IMR-90 (cell line): ENCODE data around the gene EGR2. TPM values are rescaled to one million over a fixed set of nuclear protein-coding genes. Genes with fewer than 3 reads are reported as not detected.

Experiments
- ATAC-seq: fragments of 200-7000 bp; cut with Tn5 transposase; 2 replicates; pipeline ENCODE4 v1.9.1; 2020; ENCODE audit warnings: low read depth, mild to moderate bottlenecking, moderate library complexity
- BruUV-seq: library from RNA; stranded (reverse); fragments of 400-500 nt; replicated peaks from 2 replicates; lab custom pipeline; 2021; lab: Mats Ljungman, UMichigan
- CTCF ChIA-PET: fragments of 300-600 bp; formaldehyde crosslinking; extraction: SDS; loops from one replicate; lab custom pipeline; 2021; ENCODE audit warnings: antibody characterized with exemption; lab: Yijun Ruan, JAX
- POLR2A ChIA-PET: fragments of 300-600 bp; sonication (Branson Sonifier 250); formaldehyde crosslinking; loops from one replicate; lab custom pipeline; 2022; ENCODE audit warnings: antibody characterized with exemption; ENCODE audit not compliant: unreplicated experiment; lab: Charles Lee
- DNase-seq: peaks from one replicate; pipeline ENCODE4 v3.0.0; 2013
- H2AFZ ChIP-seq: replicated peaks from 2 replicates; pipeline ENCODE3; 2013; ENCODE audit warnings: low read length, mild to moderate bottlenecking; ENCODE audit not compliant: poor library complexity
- H2AK5ac ChIP-seq: 2 replicates; pipeline ENCODE4 v1.6.1; 2013; ENCODE audit warnings: low read depth, low read length, inconsistent platforms
- H2AK9ac ChIP-seq: replicated peaks from 2 replicates; pipeline ENCODE3; 2013; ENCODE audit warnings: mild to moderate bottlenecking, low read depth, low read length, moderate library complexity; ENCODE audit not compliant: poor library complexity
- H2BK120ac ChIP-seq: 2 replicates; pipeline ENCODE4 v1.6.1; 2013; ENCODE audit warnings: low read depth, low read length, inconsistent platforms
- H2BK15ac ChIP-seq: 3 replicates; pipeline ENCODE4 v1.6.1; 2013; ENCODE audit warnings: low read depth, low read length, inconsistent platforms
- H2BK20ac ChIP-seq: 2 replicates; pipeline ENCODE4 v1.6.1; 2013; ENCODE audit warnings: low read depth, mild to moderate bottlenecking, inconsistent platforms, low read length, moderate library complexity
- H2BK5ac ChIP-seq: 2 replicates; pipeline ENCODE4 v1.6.1; 2013; ENCODE audit warnings: mild to moderate bottlenecking, low read depth, low read length, inconsistent platforms; ENCODE audit not compliant: poor library complexity, severe bottlenecking
- H3K14ac ChIP-seq: replicated peaks from 2 replicates; pipeline ENCODE4 v1.6.1; 2013; ENCODE audit warnings: low read depth, low read length, inconsistent platforms
- H3K18ac ChIP-seq: 2 replicates; pipeline ENCODE4 v1.6.1; 2013; ENCODE audit warnings: low read depth, low read length, control low read depth
- H3K23ac ChIP-seq: 2 replicates; pipeline ENCODE4 v1.6.1; 2013; ENCODE audit warnings: low read depth, low read length, inconsistent platforms
- H3K27ac ChIP-seq: 2 replicates; pipeline ENCODE4 v1.5.1; 2013; ENCODE audit warnings: mild to moderate bottlenecking, control low read depth, low read length; ENCODE audit not compliant: insufficient read depth
- H3K27me3 ChIP-seq: 2 replicates; pipeline ENCODE4 v1.6.1; 2013; ENCODE audit warnings: low read length; ENCODE audit not compliant: control insufficient read depth, insufficient read depth
- H3K36me3 ChIP-seq: 2 replicates; pipeline ENCODE4 v1.6.1; 2013; ENCODE audit warnings: low read length, mixed read lengths; ENCODE audit not compliant: control insufficient read depth, insufficient read depth
- H3K4ac ChIP-seq: 2 replicates; pipeline ENCODE4 v1.6.1; 2013; ENCODE audit warnings: low read depth, low read length, inconsistent platforms
- H3K4me1 ChIP-seq: 2 replicates; pipeline ENCODE4 v1.6.1; 2013; ENCODE audit warnings: low read length, mixed read lengths; ENCODE audit not compliant: control insufficient read depth, insufficient read depth
- H3K4me2 ChIP-seq: 2 replicates; pipeline ENCODE4 v1.6.1; 2013; ENCODE audit warnings: low read depth, mild to moderate bottlenecking, control low read depth, low read length, moderate library complexity
- H3K4me3 ChIP-seq: 2 replicates; pipeline ENCODE4 v1.5.1; 2013; ENCODE audit warnings: low read depth, mild to moderate bottlenecking, control low read depth, low read length, moderate library complexity; ENCODE audit not compliant: insufficient read depth
- H3K56ac ChIP-seq: 2 replicates; pipeline ENCODE4 v1.6.1; 2013; ENCODE audit warnings: low read length, inconsistent platforms; ENCODE audit not compliant: insufficient read depth; ENCODE audit errors: extremely low read depth
- H3K79me1 ChIP-seq, 2 experiments: 2 replicates each; pipeline ENCODE4 v1.6.1; 2013; ENCODE audit warnings: low read length in 2 of 2, inconsistent platforms in 1 of 2, low read depth in 1 of 2
- H3K9ac ChIP-seq: 2 replicates; pipeline ENCODE4 v1.6.1; 2013; ENCODE audit warnings: low read depth, low read length, control low read depth
- H3K9me1 ChIP-seq: 2 replicates; pipeline ENCODE4 v1.6.1; 2013; ENCODE audit warnings: low read length, inconsistent platforms; ENCODE audit not compliant: insufficient read depth
- H3K9me3 ChIP-seq: 2 replicates; pipeline ENCODE4 v1.6.1; 2013; ENCODE audit warnings: low read length; ENCODE audit not compliant: control insufficient read depth, insufficient read depth
- H4K20me1 ChIP-seq: 2 replicates; pipeline ENCODE4 v1.6.1; 2013; ENCODE audit warnings: low read length, inconsistent platforms; ENCODE audit not compliant: insufficient read depth
- H4K5ac ChIP-seq: 2 replicates; pipeline ENCODE4 v1.6.1; 2013; ENCODE audit warnings: mild to moderate bottlenecking, low read depth, low read length, control low read depth
- H4K8ac ChIP-seq, 2 experiments: 2 replicates each; pipeline ENCODE4 v1.6.1; 2013; ENCODE audit warnings: low read depth in 2 of 2, low read length in 2 of 2, control low read depth in 1 of 2, inconsistent platforms in 1 of 2
- H4K91ac ChIP-seq: 2 replicates; pipeline ENCODE4 v1.6.1; 2013; ENCODE audit warnings: low read depth, low read length, inconsistent platforms; ENCODE audit not compliant: insufficient read depth
- BHLHE40 ChIP-seq: fragments of 150-350 bp; IDR thresholded peaks from 2 replicates; pipeline ENCODE4 v1.6.1; 2016; ENCODE audit warnings: mild to moderate bottlenecking, low read depth, low read length
- CEBPB ChIP-seq: IDR thresholded peaks from 2 replicates; pipeline ENCODE4 v1.6.1; 2012; ENCODE audit warnings: low read depth, low read length, improper control_type of control experiment
- CHD1 ChIP-seq: IDR thresholded peaks from 2 replicates; pipeline ENCODE4 v1.6.1; 2012; ENCODE audit warnings: low read depth, low read length, improper control_type of control experiment
- FOS ChIP-seq: fragments of 150-350 bp; IDR thresholded peaks from 2 replicates; pipeline ENCODE4 v1.6.1; 2016; ENCODE audit warnings: low read depth, low read length
- MAFK ChIP-seq: IDR thresholded peaks from 2 replicates; pipeline ENCODE4 v1.6.1; 2012; ENCODE audit warnings: low read depth, low read length, improper control_type of control experiment
- MAZ ChIP-seq: IDR thresholded peaks from 2 replicates; pipeline ENCODE4 v1.6.1; 2012; ENCODE audit warnings: low read depth, mild to moderate bottlenecking, low read length, improper control_type of control experiment, moderate library complexity, borderline replicate concordance
- MXI1 ChIP-seq: IDR thresholded peaks from 2 replicates; pipeline ENCODE4 v1.6.1; 2012; ENCODE audit warnings: low read depth, mild to moderate bottlenecking, low read length, moderate library complexity, borderline replicate concordance
- NFE2L2 ChIP-seq: fragments of 150-350 bp; IDR thresholded peaks from 2 replicates; pipeline ENCODE4 v1.6.1; 2016; ENCODE audit warnings: low read depth, mild to moderate bottlenecking, low read length
- POLR2A ChIP-seq: IDR thresholded peaks from 2 replicates; pipeline ENCODE4 v1.6.1; 2012; ENCODE audit warnings: mild to moderate bottlenecking, low read depth, low read length
- RAD21 ChIP-seq: IDR thresholded peaks from 2 replicates; pipeline ENCODE4 v1.6.1; 2012; ENCODE audit warnings: low read length, improper control_type of control experiment
- RCOR1 ChIP-seq: IDR thresholded peaks from 2 replicates; pipeline ENCODE4 v1.6.1; 2012; ENCODE audit warnings: mild to moderate bottlenecking, low read length, improper control_type of control experiment; ENCODE audit not compliant: insufficient replicate concordance
- RFX5 ChIP-seq: IDR thresholded peaks from 2 replicates; pipeline ENCODE4 v1.8.0; 2012; ENCODE audit warnings: low read depth, mild to moderate bottlenecking, low read length, moderate library complexity
- SMC3 ChIP-seq: fragments of 150-350 bp; IDR thresholded peaks from 2 replicates; pipeline ENCODE4 v1.6.1; 2016; ENCODE audit warnings: low read depth, mild to moderate bottlenecking, antibody characterized with exemption, low read length, moderate library complexity
- WGBS, 2 experiments: methylation state at CpG; one replicate each; pipeline versions ENCODE4 v1.1.5 to v1.1.7; 2013; ENCODE audit warnings: missing lambda C conversion rate in 2 of 2; ENCODE audit not compliant: insufficient read length in 1 of 2; ENCODE audit errors: extremely low coverage in 2 of 2; 5-methylcytosine and 5-hydroxymethylcytosine counted together
- dilution Hi-C: fragments of 300-500 bp; cut with HindIII; formaldehyde crosslinking; loops from one replicate; pipeline ENCODE4 v1.14.3; 2018; ENCODE audit warnings: low sequenced_read_pairs; ENCODE audit not compliant: unreplicated experiment
- in situ Hi-C: fragments of 300-500 bp; cut with MboI; formaldehyde crosslinking; loops from 3 replicates; pipeline ENCODE4 v1.14.3; 2019; ENCODE audit warnings: low sequenced_read_pairs, inconsistent platforms, mixed read lengths
- intact Hi-C: fragments of 100-400 bp; cut with micrococcal nuclease; formaldehyde crosslinking; loops from 2 replicates; pipeline ENCODE4 v1.10.0; 2022
- polyA plus RNA-seq, 3 experiments: library from polyadenylated mRNA; depleted of rRNA; stranded (reverse); fragments of >200 nt; gene quantifications; 2 replicates each; pipeline ENCODE4 v1.2.3, GENCODE V29; 2012; ENCODE audit warnings: low replicate concordance in 1 of 3
- total RNA-seq: library from RNA; depleted of rRNA; stranded (reverse); fragments of >200 nt; gene quantifications from 2 replicates; pipeline ENCODE4 v1.2.3, GENCODE V29; 2012
- TF ChIP-seq, protein P1 (sequence below): fragments of 150-350 bp; IDR thresholded peaks from 2 replicates; pipeline ENCODE4 v1.6.1; 2016; ENCODE audit warnings: low read depth, mild to moderate bottlenecking, low read length, moderate library complexity, borderline replicate concordance
- TF ChIP-seq, protein P2 (sequence below): fragments of 150-350 bp; IDR thresholded peaks from 2 replicates; pipeline ENCODE4 v1.6.1; 2017; ENCODE audit warnings: mild to moderate bottlenecking, antibody characterized with exemption, low read length, low read depth
- TF ChIP-seq, protein P3 (sequence below): conservative IDR thresholded peaks from 2 replicates; pipeline ENCODE4 v1.5.1; 2012; ENCODE audit warnings: mild to moderate bottlenecking, low read depth, low read length, improper control_type of control experiment

The EGR2 gene
- total and polyA plus RNA-seq, 2 of the 4 experiments (the other 2 are of a cell fraction), result 0.36 to 1.2 TPM

DNA sequence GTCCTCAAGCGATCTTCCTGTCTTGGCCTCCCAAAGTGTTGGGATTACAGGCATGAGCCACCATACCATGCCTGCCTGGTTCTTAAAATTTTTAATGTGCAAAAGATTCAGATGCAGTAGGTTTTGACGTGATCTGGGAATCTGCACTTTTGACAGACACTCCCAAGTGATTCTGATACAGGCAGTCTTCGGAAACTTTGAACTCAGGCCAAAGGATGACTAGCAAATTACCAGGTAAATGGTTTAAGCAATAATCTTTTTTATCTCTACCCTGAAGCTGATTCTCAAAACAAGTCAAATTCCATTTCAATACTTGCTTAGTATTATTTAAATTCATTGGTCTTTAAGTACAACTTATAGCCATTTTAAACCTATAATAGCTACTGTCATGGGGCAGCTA, 14.3 kb downstream of the EGR2 start:
- ChIA-PET CTCF (no interaction called here), POLR2A (no interaction called here)
- no peak overlapping the region for H4K5ac ChIP-seq
- no TSS peak for BruUV-seq
- H3K9me1 ChIP-seq, result no peaks in the 10 kb centered on the region
- DNase-seq, result no peak
- H4K8ac ChIP-seq, result no peak overlapping the region
- H3K56ac ChIP-seq, result no peak overlapping the region
- peaks cover 8 to 21% of the 10 kb centered on the region in 2 experiments for H3K79me1 ChIP-seq
- no peak overlapping the region for H2AK9ac ChIP-seq
- in situ Hi-C loops (loop anchor here (25.0 kb wide), 2 partner anchors 540 to 765 kb away; partner anchors contain the start of gene RTKN2), intact Hi-C loops (loop anchor here (5.0 to 10.0 kb wide), 2 partner anchors 355 to 757 kb away; no protein-coding TSS in a partner anchor), dilution Hi-C loops (no loop called here)
- 100% methylated on average over 2 of the region's 3 CpGs; no CpG with 5 or more reads in 1 of the 2 experiments for WGBS, 2 experiments
- peaks cover 15% of the 10 kb centered on the region for H4K20me1 ChIP-seq
- no peak overlapping the region for H4K91ac ChIP-seq
- no peaks in the 10 kb centered on the region for H3K9me3 ChIP-seq
- ATAC-seq, result no peak
- no peak overlapping the region for H3K4me2 ChIP-seq
- H3K36me3 ChIP-seq, result no peaks in the 10 kb centered on the region
- H2BK20ac ChIP-seq, result no peak overlapping the region
- H3K27ac ChIP-seq, result no peak overlapping the region
- H3K4me1 ChIP-seq, result peaks cover 6% of the 10 kb centered on the region; the same call in 1 of the 2 replicates
- no peak overlapping the region for H3K23ac ChIP-seq
- H3K18ac ChIP-seq, result no peak overlapping the region
- H3K4ac ChIP-seq, result no peak overlapping the region
- H2AFZ ChIP-seq, result no peak overlapping the region
- no peak overlapping the region for H3K4me3 ChIP-seq
- H2AK5ac ChIP-seq, result no peak overlapping the region
- H3K14ac ChIP-seq, result no peak overlapping the region
- no peak overlapping the region for H2BK5ac ChIP-seq
- TF ChIP-seq FOS, result no peak
- no peak for TF ChIP-seq RCOR1
- TF ChIP-seq SMC3, result no peak
- TF ChIP-seq MAFK, result no peak
- TF ChIP-seq CHD1, result no peak
- no peak for TF ChIP-seq MAZ
- TF ChIP-seq NFE2L2, result no peak
- no peak for TF ChIP-seq RAD21
- no peak for TF ChIP-seq MXI1
- TF ChIP-seq, protein P1, sequence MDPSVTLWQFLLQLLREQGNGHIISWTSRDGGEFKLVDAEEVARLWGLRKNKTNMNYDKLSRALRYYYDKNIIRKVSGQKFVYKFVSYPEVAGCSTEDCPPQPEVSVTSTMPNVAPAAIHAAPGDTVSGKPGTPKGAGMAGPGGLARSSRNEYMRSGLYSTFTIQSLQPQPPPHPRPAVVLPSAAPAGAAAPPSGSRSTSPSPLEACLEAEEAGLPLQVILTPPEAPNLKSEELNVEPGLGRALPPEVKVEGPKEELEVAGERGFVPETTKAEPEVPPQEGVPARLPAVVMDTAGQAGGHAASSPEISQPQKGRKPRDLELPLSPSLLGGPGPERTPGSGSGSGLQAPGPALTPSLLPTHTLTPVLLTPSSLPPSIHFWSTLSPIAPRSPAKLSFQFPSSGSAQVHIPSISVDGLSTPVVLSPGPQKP, result no peak
- no peak for TF ChIP-seq RFX5
- no peak for TF ChIP-seq BHLHE40
- TF ChIP-seq CEBPB, result no peak
- TF ChIP-seq POLR2A, result no peak
- TF ChIP-seq, protein P2, sequence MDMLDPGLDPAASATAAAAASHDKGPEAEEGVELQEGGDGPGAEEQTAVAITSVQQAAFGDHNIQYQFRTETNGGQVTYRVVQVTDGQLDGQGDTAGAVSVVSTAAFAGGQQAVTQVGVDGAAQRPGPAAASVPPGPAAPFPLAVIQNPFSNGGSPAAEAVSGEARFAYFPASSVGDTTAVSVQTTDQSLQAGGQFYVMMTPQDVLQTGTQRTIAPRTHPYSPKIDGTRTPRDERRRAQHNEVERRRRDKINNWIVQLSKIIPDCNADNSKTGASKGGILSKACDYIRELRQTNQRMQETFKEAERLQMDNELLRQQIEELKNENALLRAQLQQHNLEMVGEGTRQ, result no peak
- TF ChIP-seq, protein P3, sequence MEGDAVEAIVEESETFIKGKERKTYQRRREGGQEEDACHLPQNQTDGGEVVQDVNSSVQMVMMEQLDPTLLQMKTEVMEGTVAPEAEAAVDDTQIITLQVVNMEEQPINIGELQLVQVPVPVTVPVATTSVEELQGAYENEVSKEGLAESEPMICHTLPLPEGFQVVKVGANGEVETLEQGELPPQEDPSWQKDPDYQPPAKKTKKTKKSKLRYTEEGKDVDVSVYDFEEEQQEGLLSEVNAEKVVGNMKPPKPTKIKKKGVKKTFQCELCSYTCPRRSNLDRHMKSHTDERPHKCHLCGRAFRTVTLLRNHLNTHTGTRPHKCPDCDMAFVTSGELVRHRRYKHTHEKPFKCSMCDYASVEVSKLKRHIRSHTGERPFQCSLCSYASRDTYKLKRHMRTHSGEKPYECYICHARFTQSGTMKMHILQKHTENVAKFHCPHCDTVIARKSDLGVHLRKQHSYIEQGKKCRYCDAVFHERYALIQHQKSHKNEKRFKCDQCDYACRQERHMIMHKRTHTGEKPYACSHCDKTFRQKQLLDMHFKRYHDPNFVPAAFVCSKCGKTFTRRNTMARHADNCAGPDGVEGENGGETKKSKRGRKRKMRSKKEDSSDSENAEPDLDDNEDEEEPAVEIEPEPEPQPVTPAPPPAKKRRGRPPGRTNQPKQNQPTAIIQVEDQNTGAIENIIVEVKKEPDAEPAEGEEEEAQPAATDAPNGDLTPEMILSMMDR, result no peak
- no peak overlapping the region for H3K9ac ChIP-seq
- H2BK120ac ChIP-seq, result no peak overlapping the region
- H2BK15ac ChIP-seq, result no peak overlapping the region
- H3K27me3 ChIP-seq, result peaks cover 11% of the 10 kb centered on the region
